CD4-positive, alpha-beta T cell treated with Interleukin-15 for 1 hour (primary cell): ENCODE measurements around the gene KANK2.

ENCODE experiments used
- DNase-seq: peaks from one replicate; pipeline ENCODE4 v3.0.0-alpha.2; 2020

KANK2 gene

GRCh38 chr19:11197291-11198174 lies at the start of gene KANK2:
Gene KANK2 (minus strand): TSS chr19:11197545. CDS start chr19:11194511, 3,034 bp downstream.
- peak; percentile 68 for DNase-seq

DNA sequence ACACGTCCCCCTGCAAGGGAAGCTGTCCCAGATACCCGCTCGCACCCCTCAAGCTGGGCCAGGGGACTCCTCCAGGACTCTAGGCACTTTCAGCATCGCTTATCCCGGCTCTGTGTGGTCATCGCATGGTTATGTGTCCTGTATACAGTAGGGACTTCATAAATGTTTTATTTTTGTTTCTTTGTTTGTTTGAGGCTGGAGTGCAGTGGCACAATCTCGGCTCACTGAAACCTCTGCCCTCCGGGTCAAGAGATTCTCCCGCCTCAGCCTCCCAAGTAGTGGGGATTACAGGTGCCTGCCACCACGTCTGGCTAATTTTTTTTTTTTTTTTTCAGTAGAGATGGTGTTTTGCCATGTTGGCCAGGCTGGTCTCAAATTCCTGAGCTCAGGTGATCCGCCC lies 49.6 kb upstream of the KANK2 start:
- DNase-seq = no peak

DNA sequence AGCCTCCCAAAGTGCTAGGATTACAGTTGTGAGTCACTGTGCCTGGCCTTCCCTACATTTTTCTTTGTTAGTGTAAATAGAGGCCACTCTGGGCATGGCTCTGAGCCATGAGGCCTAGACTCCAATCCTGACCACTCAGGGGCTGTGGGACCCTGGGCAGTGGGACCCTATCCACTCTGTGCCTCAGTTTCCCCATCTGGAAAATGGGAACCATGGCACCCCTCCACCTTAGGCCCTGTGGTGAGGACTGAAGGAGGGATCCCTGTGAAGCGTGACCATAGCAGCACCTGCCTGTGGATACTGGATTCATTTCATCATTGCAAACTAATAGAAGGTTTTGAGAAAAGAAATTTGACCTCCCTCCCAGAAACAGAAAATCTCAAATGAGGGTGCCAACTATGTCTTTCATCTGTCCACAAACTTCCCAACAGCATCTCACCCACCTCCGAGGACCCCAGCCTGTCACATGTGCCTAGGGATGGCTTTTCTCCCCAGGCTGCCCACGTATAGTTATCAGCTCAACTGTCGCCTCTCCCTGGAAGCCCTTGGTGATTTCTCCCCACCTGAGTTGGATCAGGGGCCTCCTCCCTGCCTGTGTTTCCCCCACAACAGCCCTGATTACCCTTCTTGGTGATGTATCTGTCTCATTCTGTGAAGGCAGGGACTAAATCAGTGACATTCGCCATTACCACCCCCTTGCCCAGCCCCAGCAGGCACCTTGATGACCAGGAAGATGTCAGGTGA lies 47.7 kb upstream of the KANK2 start:
- DNase-seq = no peak

GRCh38 chr19:11243798-11244169 lies 46.4 kb upstream of the KANK2 start:
- DNase-seq = no peak

- peak; percentile 81 for DNase-seq
These were observed 45.8 kb upstream of the KANK2 start for GRCh38 chr19:11242864-11243797.

DNA sequence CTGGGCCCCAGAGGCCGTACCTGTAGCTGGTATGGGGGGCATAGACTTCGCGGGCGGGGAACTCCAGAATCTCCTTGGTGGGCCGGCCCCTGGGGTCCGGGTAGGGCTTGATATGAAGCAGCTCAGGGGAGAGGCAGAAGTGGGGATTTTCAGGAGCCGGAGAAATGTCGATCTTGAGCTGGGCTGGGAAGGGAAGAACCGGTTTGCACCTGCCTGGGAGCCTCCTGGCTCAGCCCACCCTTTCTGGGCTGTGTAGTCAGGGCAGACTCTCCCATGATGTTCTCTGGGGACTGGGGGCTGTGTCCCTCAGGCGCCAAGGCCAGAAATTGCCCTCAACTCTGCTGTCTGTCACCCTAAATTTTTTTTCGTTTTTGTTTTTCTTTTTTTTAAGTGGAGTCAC lies 44.7 kb upstream of the KANK2 start:
- DNase-seq = no peak

- no peak for DNase-seq
These were observed 42.7 kb upstream of the KANK2 start for GRCh38 chr19:11240008-11240444.

DNA sequence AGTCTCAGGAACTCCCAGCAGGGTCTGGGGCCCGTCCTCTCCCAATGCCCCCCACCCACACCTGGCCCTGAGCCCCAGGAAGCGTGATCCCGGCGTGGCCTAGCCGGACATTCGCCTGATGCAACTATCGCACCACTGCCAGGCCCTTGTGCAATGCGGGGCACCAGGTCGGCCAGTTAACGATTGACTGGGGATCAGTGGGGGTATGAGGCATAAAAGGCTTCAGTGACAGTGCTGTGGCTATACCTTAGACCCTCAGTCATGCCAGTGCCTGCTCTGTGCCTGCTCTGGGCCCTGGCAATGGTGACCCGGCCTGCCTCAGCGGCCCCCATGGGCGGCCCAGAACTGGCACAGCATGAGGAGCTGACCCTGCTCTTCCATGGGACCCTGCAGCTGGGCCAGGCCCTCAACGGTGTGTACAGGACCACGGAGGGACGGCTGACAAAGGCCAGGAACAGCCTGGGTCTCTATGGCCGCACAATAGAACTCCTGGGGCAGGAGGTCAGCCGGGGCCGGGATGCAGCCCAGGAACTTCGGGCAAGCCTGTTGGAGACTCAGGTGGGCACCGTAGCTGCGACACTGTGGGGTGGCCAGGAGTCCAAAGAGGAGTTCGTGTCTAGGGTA lies 42.1 kb upstream of the KANK2 start, which contains the start of gene ANGPTL8:
TSS of gene ANGPTL8 (plus strand) at position 243 of the 624 bp plus-strand sequence. CDS start at position 262, 19 bp downstream.
- no peak for DNase-seq

DNA sequence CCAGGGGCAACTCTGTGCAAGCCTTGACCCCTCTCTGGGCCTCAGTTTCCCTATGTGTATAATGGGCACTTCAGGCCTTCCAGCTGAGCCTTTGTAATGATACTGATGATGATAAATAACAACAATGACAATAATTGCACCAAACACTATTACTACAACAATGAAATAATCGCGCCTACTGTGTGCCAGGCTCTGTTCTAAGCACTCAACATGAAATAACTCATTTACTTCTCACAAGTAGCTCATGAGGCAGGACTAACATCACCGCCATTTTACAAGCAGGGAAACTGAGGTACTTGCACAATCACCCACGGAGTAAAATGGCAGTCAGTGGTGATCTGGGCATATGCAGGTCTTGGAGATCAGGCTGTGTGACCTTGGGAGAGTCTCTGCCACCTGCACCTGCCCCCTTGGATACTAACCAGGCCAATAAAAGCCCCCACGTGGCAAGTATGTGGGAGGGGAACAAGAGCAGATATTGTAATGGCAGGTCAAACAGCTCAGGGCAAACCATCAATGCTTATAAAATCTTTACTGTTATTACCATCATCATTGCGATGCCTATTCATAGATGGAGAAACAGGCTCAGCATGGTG lies 41.5 kb upstream of the KANK2 start:
- no peak for DNase-seq

- DNase-seq = no peak
These were observed 40.7 kb upstream of the KANK2 start for GRCh38 chr19:11238041-11238440.

- no peak for DNase-seq
These were observed 40.0 kb upstream of the KANK2 start for GRCh38 chr19:11237321-11237720.

- DNase-seq = no peak
These were observed 39.3 kb upstream of the KANK2 start for GRCh38 chr19:11236324-11237301.

DNA sequence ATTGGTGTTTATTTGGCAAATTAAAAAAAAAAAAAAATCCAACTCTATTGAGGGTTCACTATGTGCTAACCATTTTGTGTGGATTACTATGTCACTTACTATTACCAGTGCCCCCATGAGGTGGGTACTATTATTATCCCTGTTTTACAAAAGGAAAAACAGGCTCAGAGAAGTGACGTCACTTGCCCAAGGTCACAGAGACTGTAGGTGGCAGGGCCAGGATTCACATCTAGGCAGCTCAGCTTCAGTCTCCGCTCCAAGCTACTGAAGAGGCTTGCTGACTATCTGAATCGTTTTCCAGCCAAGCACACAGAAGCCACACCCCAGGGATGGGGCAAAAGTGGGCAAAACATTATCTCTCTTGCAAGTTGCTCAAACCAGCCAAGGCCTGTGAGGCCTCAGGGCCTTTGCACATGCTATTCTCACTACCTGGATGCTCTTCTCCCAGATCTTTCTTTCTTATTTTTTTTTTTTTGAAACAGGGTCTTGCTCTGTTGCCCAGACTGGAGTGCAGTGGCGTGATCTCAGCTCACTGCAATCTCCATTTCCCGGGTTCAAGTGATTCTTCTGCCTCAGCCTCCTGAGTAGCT lies 37.2 kb upstream of the KANK2 start:
- no peak for DNase-seq

DNA sequence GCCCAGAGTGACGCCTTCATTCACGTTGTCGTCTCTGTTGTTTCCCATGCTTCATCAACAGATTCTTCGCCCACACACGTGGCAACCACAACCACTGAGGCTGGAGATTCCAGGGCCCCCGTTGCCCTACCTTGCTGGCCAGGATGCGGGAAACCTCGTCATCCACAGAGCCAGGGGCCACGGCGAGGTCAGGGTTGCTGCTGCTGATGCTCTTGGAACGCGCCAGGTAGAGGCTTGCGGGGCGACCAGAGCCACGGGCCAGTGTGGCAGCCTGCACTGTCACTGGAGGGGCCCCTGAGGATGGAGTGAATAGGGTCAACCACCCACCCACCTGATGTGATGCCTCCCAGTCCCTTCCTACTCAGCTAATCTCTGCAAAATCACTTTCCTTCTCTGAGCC lies 35.7 kb upstream of the KANK2 start:
- DNase-seq = no peak

DNA sequence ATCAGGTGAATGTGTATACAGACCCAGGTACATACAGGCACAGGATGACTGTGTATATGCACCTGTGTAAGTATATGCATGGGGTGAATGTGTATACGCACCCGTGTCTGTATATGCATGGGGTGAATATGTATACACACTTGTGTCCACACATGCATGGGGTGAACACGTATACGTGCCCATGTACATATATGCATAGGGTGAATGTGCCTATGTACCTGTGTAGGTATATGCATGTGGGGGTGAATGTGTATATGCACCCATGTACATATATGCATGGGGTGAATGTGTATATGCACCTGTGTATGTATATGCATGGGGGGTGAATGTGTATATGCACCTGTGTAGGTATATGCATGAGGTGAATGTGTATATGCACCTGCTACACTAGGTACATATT lies 35.2 kb upstream of the KANK2 start:
- DNase-seq = no peak

DNA sequence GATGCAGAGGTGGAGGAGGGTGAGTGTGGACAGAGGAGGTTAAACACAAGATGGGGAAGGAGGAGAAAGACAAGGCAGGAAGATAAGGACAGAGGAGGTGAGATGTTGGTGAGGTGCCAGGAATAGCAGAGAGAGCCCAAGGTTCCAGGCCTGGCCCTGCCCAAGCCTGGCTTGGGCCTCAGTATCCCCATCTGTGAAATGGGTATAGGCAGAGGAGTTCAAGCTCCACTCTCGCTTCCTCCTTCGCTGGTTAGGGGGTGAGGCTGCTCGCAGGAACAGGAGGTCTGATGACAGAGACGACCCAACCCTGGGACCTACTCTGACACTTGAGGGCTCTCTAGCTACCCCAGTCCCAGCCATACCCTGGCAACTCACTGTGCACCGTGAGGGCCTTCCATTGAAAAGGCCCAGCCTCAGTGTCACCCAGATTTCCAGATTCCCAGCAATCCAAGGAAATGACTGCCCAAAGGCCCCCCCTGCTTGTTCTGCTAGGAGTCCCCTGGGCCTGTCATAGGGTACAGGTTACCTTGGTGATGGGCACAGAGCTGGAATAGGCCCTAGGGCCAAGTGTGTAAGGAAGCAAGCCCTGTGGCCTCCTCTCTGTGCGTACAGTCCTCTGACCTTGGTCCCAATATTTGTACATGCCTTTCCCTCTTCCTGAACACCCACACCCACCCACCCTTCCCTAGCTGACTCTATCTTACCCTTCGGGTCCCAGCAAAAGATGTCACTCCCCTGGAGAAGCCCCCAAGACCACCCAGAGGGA lies 33.5 kb upstream of the KANK2 start:
- no peak for DNase-seq

GRCh38 chr19:11227195-11227886 lies 30.0 kb upstream of the KANK2 start:
- no peak for DNase-seq

DNA sequence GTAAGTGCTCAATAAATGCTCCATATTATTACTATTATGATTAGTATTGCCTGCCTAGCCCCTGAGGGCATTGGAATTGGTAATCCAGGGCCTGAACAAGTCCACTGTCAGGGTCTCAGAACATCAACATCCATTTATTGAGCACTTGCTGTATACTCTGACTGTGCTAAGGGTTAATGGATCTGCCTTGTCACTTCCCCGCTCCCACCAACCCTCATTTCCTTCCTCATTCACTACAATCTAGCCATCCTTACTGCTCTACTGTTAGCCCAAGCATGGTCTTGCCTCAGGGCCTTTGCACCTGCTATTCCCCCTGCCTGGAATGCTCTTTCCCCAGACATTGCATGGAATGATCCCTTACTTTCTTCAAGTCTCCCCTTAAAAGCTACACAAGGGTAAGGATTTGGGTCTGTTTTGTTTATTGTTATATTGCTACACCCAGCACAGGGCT lies 29.4 kb upstream of the KANK2 start:
- DNase-seq = no peak

- DNase-seq = no peak
These were observed 28.5 kb upstream of the KANK2 start for GRCh38 chr19:11225815-11226214.
